ENCODE measurements around the gene RECQL5. TPM values are rescaled to one million over a fixed set of nuclear protein-coding genes. Genes with fewer than 3 reads are reported as not detected.

Gene RECQL5
- polyA plus RNA-seq, 1 donor (not counting 4 experiments of a cell fraction or from before 2014, with no cell fraction given): 11.9 TPM

DNA sequence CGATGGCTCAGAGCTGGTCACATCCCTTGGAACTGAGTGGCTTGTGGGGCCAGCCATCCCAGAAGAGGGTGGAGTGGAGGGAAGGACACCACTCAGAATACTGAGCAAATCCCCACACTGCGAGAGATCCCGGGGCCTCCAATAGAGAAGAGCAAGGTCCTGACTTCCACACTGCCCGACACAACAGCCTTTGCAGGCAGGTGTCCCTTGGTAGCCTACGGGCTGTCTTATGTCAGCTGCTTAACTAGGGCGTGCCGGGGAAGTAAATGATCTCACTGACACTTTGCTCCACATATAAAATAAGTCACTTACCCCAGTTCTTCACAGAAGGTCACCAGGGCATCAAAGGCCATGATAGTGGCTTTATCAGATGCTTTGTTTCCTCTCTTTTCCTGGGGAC, 16.1 kb downstream of the RECQL5 start:
- Histone ChIP-seq H3K9me3 (ENCODE audit: control insufficient read depth, low read depth, low read length) (no peaks in the 10 kb centered on the region), H3K4me2 (ENCODE audit: control insufficient read depth, extremely low read depth, insufficient read depth, low read depth, low read length) (no peak overlapping the region), H3K79me2 (ENCODE audit: control insufficient read depth, insufficient read depth, low read length) (no peaks in the 10 kb centered on the region), H3K27ac (ENCODE audit: control insufficient read depth, insufficient read depth, low read length) (no peak overlapping the region), H3K9ac (ENCODE audit: control insufficient read depth, extremely low read depth, insufficient read depth, low read length) (no peak overlapping the region), H3K4me1 (ENCODE audit: control insufficient read depth, extremely low read depth, insufficient read depth, low read length) (peaks cover 10% of the 10 kb centered on the region), H3K27me3 (ENCODE audit: control insufficient read depth, extremely low read depth, insufficient read depth, low read length) (no peaks in the 10 kb centered on the region), H4K20me1 (ENCODE audit: control insufficient read depth, extremely low read depth, insufficient read depth, low read length) (no peaks in the 10 kb centered on the region), H3K36me3 (ENCODE audit: control insufficient read depth in 2 of 2, extremely low read depth in 1 of 2, insufficient read depth in 2 of 2, low read length in 2 of 2) (peaks cover 16 to 26% of the 10 kb centered on the region in 2 experiments), H3K9me1 (ENCODE audit: control insufficient read depth, extremely low read depth, insufficient read depth, low read length) (peaks cover 2% of the 10 kb centered on the region), H2AFZ (ENCODE audit: control insufficient read depth, low read length) (no peak overlapping the region), H3K4me3 (ENCODE audit: control insufficient read depth in 2 of 3, extremely low read depth in 1 of 3, insufficient read depth in 2 of 3, low read depth in 1 of 3, low read length in 3 of 3) (no peak overlapping the region)
- no peak for FAIRE-seq
- TF ChIP-seq EZH2 (IDR thresholded peaks at IDR 0.05; ENCODE audit: low read length) (no peak), CTCF (optimal IDR thresholded peaks at IDR 0.05 in 1 of 3, IDR thresholded peaks at IDR 0.05 in 1 of 3, conservative IDR thresholded peaks at IDR 0.05 in 1 of 3; ENCODE audit: extremely low read depth in 1 of 3, insufficient read depth in 2 of 3, low read length in 3 of 3) (no peak)
- no peak for DNase-seq (ENCODE audit: low read depth, low spot score)
- dilution Hi-C loops (cut with MboI; ENCODE audit: extremely low pct_ligation_motif_present, low sequenced_read_pairs): no loop called here

DNA sequence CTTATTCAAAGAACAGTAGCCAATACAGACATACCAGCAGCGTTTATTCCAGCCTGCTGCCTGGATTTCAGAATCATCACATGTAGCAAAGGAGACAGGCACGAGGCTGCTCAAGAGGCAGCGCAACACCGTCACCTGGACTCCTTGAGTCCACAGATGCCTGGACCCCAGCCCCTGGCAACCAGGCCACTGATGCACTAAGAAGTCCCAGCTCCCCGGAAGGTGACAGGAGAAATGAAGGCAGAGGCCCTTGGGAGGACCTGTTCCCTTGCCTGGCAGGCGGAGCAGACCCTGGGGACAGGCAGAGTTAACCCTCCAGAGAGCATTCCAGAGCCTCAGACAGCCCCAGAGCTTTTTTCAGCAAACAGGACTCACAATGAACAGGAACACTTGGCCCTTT, 17.3 kb downstream of the RECQL5 start:
- Histone ChIP-seq H3K4me1 (ENCODE audit: control insufficient read depth, extremely low read depth, insufficient read depth, low read length) (peaks cover 22% of the 10 kb centered on the region), H3K27me3 (ENCODE audit: control insufficient read depth, extremely low read depth, insufficient read depth, low read length) (no peaks in the 10 kb centered on the region), H3K4me3 (ENCODE audit: control insufficient read depth in 2 of 3, extremely low read depth in 1 of 3, insufficient read depth in 2 of 3, low read depth in 1 of 3, low read length in 3 of 3) (no peak overlapping the region), H3K27ac (ENCODE audit: control insufficient read depth, insufficient read depth, low read length) (no peak overlapping the region), H4K20me1 (ENCODE audit: control insufficient read depth, extremely low read depth, insufficient read depth, low read length) (no peaks in the 10 kb centered on the region), H3K9ac (ENCODE audit: control insufficient read depth, extremely low read depth, insufficient read depth, low read length) (no peak overlapping the region), H2AFZ (ENCODE audit: control insufficient read depth, low read length) (no peak overlapping the region), H3K4me2 (ENCODE audit: control insufficient read depth, extremely low read depth, insufficient read depth, low read depth, low read length) (no peak overlapping the region), H3K9me3 (ENCODE audit: control insufficient read depth, low read depth, low read length) (no peaks in the 10 kb centered on the region), H3K9me1 (ENCODE audit: control insufficient read depth, extremely low read depth, insufficient read depth, low read length) (peaks cover 2% of the 10 kb centered on the region), H3K36me3 (ENCODE audit: control insufficient read depth in 2 of 2, extremely low read depth in 1 of 2, insufficient read depth in 2 of 2, low read length in 2 of 2) (peaks cover 16 to 26% of the 10 kb centered on the region in 2 experiments), H3K79me2 (ENCODE audit: control insufficient read depth, insufficient read depth, low read length) (no peaks in the 10 kb centered on the region)
- no peak for DNase-seq (ENCODE audit: low read depth, low spot score)
- no peak for TF ChIP-seq EZH2 (IDR thresholded peaks at IDR 0.05; ENCODE audit: low read length)
- TF ChIP-seq CTCF (optimal IDR thresholded peaks at IDR 0.05 in 1 of 3, IDR thresholded peaks at IDR 0.05 in 1 of 3, conservative IDR thresholded peaks at IDR 0.05 in 1 of 3; ENCODE audit: extremely low read depth in 1 of 3, insufficient read depth in 2 of 3, low read length in 3 of 3): no peak
- dilution Hi-C loops (cut with MboI; ENCODE audit: extremely low pct_ligation_motif_present, low sequenced_read_pairs): no loop called here
- no peak for FAIRE-seq
